Measurements from ENCODE around the gene KCNN4.
A peak's percentile ranks its signal among the peaks of the same experiment; 100 is the strongest.

The KCNN4 gene

DNA sequence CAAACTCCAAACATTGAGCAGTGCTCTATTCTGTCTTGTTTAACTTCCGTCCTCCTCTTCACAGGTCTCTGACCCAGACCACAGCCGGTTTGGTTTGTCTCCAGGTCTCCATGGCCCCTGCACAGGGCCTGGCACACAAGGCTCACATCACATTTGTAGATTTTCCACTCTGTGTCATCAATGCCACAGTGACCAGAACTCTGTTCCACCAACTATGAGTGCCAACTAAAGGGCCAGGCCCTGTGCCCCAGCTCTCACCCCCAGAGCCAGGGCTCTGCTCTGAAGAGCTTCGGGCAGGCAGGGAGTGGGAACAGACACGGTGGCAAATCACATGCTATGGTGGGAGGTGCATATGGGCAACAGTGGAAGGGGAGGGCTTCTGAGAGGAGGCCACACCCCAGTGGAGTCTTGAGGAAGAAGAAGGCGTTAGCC, 42.0 kb downstream of the KCNN4 start:
- TF ChIP-seq, protein P1, sequence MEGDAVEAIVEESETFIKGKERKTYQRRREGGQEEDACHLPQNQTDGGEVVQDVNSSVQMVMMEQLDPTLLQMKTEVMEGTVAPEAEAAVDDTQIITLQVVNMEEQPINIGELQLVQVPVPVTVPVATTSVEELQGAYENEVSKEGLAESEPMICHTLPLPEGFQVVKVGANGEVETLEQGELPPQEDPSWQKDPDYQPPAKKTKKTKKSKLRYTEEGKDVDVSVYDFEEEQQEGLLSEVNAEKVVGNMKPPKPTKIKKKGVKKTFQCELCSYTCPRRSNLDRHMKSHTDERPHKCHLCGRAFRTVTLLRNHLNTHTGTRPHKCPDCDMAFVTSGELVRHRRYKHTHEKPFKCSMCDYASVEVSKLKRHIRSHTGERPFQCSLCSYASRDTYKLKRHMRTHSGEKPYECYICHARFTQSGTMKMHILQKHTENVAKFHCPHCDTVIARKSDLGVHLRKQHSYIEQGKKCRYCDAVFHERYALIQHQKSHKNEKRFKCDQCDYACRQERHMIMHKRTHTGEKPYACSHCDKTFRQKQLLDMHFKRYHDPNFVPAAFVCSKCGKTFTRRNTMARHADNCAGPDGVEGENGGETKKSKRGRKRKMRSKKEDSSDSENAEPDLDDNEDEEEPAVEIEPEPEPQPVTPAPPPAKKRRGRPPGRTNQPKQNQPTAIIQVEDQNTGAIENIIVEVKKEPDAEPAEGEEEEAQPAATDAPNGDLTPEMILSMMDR (IDR thresholded peaks at IDR 0.05; ENCODE audit: poor library complexity, severe bottlenecking): no peak
- Histone ChIP-seq H3K36me3 (ENCODE audit: low read depth) (peaks cover 89% of the 10 kb centered on the region), H3K27ac (ENCODE audit: poor library complexity, severe bottlenecking) (peak overlapping the region; percentile 74), H3K4me1 (ENCODE audit: insufficient read depth, poor library complexity, severe bottlenecking) (peaks cover 11% of the 10 kb centered on the region), H3K27me3 (ENCODE audit: insufficient read depth, poor library complexity, severe bottlenecking) (no peaks in the 10 kb centered on the region), H3K4me3 (ENCODE audit: severe bottlenecking) (no peak overlapping the region), H3K9me3 (ENCODE audit: severe bottlenecking) (no peaks in the 10 kb centered on the region)
- ATAC-seq (ENCODE audit: low read depth) (no peak), DNase-seq (ENCODE audit: low spot score) (no peak)

DNA sequence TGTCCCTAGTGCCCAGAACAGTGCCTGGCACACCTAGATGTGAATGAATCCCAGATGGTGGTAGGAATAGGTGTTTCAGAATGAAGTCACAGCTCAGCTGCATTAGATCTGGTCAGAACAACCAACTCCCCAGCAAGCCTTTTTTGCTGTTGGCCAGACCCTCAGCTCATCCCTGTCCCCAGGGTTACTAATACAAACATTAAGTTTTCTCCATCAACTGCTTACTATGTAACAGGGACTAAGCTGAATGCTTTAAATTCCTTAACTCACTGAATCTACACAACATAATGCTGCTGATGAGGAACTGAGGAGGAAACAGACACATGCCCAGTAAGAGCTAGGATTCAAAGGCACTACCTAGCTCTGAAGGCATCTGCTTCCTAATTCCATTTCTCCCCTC, 44.8 kb downstream of the KCNN4 start:
- ATAC-seq (ENCODE audit: low read depth) (no peak), DNase-seq (ENCODE audit: low spot score) (no peak)
- Histone ChIP-seq H3K4me3 (ENCODE audit: severe bottlenecking) (no peak overlapping the region), H3K27ac (ENCODE audit: poor library complexity, severe bottlenecking) (no peak overlapping the region), H3K4me1 (ENCODE audit: insufficient read depth, poor library complexity, severe bottlenecking) (peaks cover 11% of the 10 kb centered on the region), H3K36me3 (ENCODE audit: low read depth) (peaks cover 86% of the 10 kb centered on the region), H3K9me3 (ENCODE audit: severe bottlenecking) (no peaks in the 10 kb centered on the region), H3K27me3 (ENCODE audit: insufficient read depth, poor library complexity, severe bottlenecking) (no peaks in the 10 kb centered on the region)
- TF ChIP-seq, protein P1 (IDR thresholded peaks at IDR 0.05; ENCODE audit: poor library complexity, severe bottlenecking): no peak

DNA sequence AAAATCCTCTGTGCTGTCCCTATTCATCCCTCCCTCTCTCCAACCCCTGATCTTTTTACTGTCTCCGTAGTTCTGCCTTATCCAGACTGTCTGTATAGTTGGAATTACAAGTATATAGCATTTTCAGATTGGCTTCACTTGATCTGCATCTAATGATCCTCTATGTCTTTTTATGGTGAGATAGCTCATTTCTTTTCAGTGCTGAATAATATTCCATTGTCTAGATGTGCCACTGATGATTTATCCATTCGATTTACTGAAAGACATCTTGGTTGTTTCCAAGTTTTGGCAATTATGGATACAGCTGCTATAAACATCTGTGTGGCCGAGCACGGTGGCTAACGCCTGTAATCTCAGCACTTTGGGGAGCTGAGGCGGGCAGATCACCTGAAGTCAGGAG, 45.8 kb downstream of the KCNN4 start:
- H3K27ac ChIP-seq (ENCODE audit: poor library complexity, severe bottlenecking): no peak overlapping the region
- H3K36me3 ChIP-seq (ENCODE audit: low read depth): peaks cover 82% of the 10 kb centered on the region
- TF ChIP-seq, protein P1 (IDR thresholded peaks at IDR 0.05; ENCODE audit: poor library complexity, severe bottlenecking): no peak
- no peaks in the 10 kb centered on the region for H3K9me3 ChIP-seq (ENCODE audit: severe bottlenecking)
- ATAC-seq (ENCODE audit: low read depth): no peak
- no peaks in the 10 kb centered on the region for H3K27me3 ChIP-seq (ENCODE audit: insufficient read depth, poor library complexity, severe bottlenecking)
- no peak for DNase-seq (ENCODE audit: low spot score)
- H3K4me3 ChIP-seq (ENCODE audit: severe bottlenecking): no peak overlapping the region
- peaks cover 7% of the 10 kb centered on the region for H3K4me1 ChIP-seq (ENCODE audit: insufficient read depth, poor library complexity, severe bottlenecking)

DNA sequence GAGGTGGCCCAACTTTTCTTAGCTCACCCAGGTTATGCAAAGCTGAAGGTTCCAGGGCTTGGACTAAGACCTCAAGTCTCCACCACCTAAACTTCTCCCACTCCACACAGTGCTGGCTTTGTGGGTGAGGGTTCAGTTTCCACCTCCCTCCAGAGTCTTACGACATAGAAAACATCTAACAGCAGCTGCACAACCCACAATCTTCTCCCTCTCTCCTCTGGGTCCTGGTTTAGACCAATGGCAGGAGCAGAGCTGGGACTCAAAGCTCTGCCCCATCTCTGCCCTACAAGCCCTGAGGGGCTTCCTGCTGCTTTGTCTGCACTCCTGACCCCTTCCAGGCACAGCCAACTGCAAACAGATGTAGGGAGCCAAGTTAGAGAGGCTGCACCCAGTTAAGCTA, 48.9 kb downstream of the KCNN4 start:
- no peak overlapping the region for H3K27ac ChIP-seq (ENCODE audit: poor library complexity, severe bottlenecking)
- no peaks in the 10 kb centered on the region for H3K9me3 ChIP-seq (ENCODE audit: severe bottlenecking)
- H3K27me3 ChIP-seq (ENCODE audit: insufficient read depth, poor library complexity, severe bottlenecking): no peaks in the 10 kb centered on the region
- TF ChIP-seq, protein P1 (IDR thresholded peaks at IDR 0.05; ENCODE audit: poor library complexity, severe bottlenecking): no peak
- DNase-seq (ENCODE audit: low spot score) (no peak), ATAC-seq (ENCODE audit: low read depth) (no peak)
- H3K4me1 ChIP-seq (ENCODE audit: insufficient read depth, poor library complexity, severe bottlenecking): no peaks in the 10 kb centered on the region
- no peak overlapping the region for H3K4me3 ChIP-seq (ENCODE audit: severe bottlenecking)
- H3K36me3 ChIP-seq (ENCODE audit: low read depth): peaks cover 52% of the 10 kb centered on the region

DNA sequence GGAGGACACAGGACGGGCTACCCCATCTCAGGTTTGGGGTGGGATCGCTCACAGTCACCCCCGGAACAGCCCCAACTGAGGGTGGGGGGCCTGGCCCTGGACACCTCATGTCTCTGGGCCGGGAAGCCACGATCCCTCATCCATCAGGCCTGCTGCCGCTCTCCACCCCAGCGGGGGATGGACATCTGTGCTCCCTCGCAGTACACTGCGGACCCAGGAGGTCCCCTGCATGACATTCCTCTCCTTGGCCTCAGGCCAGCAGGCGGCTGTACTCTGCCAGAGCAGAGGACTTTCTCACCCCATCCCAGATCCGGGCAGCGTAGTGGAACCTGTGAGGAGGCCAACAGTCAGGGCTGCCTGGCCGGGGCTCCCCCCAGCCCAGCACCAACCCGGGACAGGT, 49.4 kb downstream of the KCNN4 start:
- H3K27ac ChIP-seq (ENCODE audit: poor library complexity, severe bottlenecking): no peak overlapping the region
- H3K36me3 ChIP-seq (ENCODE audit: low read depth): peaks cover 48% of the 10 kb centered on the region
- TF ChIP-seq, protein P1 (IDR thresholded peaks at IDR 0.05; ENCODE audit: poor library complexity, severe bottlenecking): no peak
- DNase-seq (ENCODE audit: low spot score) (no peak), ATAC-seq (ENCODE audit: low read depth) (no peak)
- H3K4me3 ChIP-seq (ENCODE audit: severe bottlenecking): no peak overlapping the region
- no peaks in the 10 kb centered on the region for H3K9me3 ChIP-seq (ENCODE audit: severe bottlenecking)
- no peaks in the 10 kb centered on the region for H3K4me1 ChIP-seq (ENCODE audit: insufficient read depth, poor library complexity, severe bottlenecking)
- H3K27me3 ChIP-seq (ENCODE audit: insufficient read depth, poor library complexity, severe bottlenecking): no peaks in the 10 kb centered on the region
